ENCODE data around the gene SEMA5B. TPM values are rescaled to one million over a fixed set of nuclear protein-coding genes. Genes with fewer than 3 reads are reported as not detected.

SEMA5B gene
- polyA plus RNA-seq, 1 donor (not counting 4 experiments of a cell fraction or from before 2014, with no cell fraction given), result 0.04 TPM

DNA sequence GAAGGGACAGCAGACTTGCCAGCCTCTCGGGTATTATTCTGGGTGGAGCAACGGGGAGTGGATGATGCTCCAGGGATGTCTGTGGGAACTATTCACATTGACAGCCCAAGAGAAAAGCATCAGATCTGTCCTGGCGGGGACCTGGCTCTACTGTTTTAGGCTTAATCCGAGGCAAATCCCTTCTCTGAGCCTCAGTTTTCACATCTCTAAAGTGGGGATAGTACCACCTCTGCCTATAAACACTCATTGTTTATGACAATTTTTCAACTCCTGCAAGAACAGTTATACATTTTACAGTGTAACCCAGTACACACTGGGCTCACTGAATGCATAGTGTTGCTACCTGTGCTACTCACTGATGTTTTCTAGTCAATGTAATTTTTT, 48.5 kb upstream of the SEMA5B start:
- Histone ChIP-seq H3K36me3 (ENCODE audit: control insufficient read depth in 2 of 2, extremely low read depth in 1 of 2, insufficient read depth in 2 of 2, low read length in 2 of 2) (peaks cover 0 to 13% of the 10 kb centered on the region in 2 experiments), H3K9ac (ENCODE audit: control insufficient read depth, extremely low read depth, insufficient read depth, low read length) (no peak overlapping the region), H2AFZ (ENCODE audit: control insufficient read depth, low read length) (no peak overlapping the region), H3K4me1 (ENCODE audit: control insufficient read depth, extremely low read depth, insufficient read depth, low read length) (peaks cover 24% of the 10 kb centered on the region), H4K20me1 (ENCODE audit: control insufficient read depth, extremely low read depth, insufficient read depth, low read length) (peaks cover 55% of the 10 kb centered on the region), H3K79me2 (ENCODE audit: control insufficient read depth, insufficient read depth, low read length) (peaks cover 86% of the 10 kb centered on the region), H3K9me1 (ENCODE audit: control insufficient read depth, extremely low read depth, insufficient read depth, low read length) (peaks cover 17% of the 10 kb centered on the region), H3K27ac (ENCODE audit: control insufficient read depth, insufficient read depth, low read length) (no peak overlapping the region), H3K4me2 (ENCODE audit: control insufficient read depth, extremely low read depth, insufficient read depth, low read depth, low read length) (no peak overlapping the region), H3K27me3 (ENCODE audit: control insufficient read depth, extremely low read depth, insufficient read depth, low read length) (no peaks in the 10 kb centered on the region), H3K9me3 (ENCODE audit: control insufficient read depth, low read depth, low read length) (no peaks in the 10 kb centered on the region), H3K4me3 (ENCODE audit: control insufficient read depth in 2 of 3, extremely low read depth in 1 of 3, insufficient read depth in 2 of 3, low read depth in 1 of 3, low read length in 3 of 3) (no peak overlapping the region)
- TF ChIP-seq, protein P1, sequence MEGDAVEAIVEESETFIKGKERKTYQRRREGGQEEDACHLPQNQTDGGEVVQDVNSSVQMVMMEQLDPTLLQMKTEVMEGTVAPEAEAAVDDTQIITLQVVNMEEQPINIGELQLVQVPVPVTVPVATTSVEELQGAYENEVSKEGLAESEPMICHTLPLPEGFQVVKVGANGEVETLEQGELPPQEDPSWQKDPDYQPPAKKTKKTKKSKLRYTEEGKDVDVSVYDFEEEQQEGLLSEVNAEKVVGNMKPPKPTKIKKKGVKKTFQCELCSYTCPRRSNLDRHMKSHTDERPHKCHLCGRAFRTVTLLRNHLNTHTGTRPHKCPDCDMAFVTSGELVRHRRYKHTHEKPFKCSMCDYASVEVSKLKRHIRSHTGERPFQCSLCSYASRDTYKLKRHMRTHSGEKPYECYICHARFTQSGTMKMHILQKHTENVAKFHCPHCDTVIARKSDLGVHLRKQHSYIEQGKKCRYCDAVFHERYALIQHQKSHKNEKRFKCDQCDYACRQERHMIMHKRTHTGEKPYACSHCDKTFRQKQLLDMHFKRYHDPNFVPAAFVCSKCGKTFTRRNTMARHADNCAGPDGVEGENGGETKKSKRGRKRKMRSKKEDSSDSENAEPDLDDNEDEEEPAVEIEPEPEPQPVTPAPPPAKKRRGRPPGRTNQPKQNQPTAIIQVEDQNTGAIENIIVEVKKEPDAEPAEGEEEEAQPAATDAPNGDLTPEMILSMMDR (optimal IDR thresholded peaks at IDR 0.05 in 1 of 3, IDR thresholded peaks at IDR 0.05 in 1 of 3, conservative IDR thresholded peaks at IDR 0.05 in 1 of 3; ENCODE audit: extremely low read depth in 1 of 3, insufficient read depth in 2 of 3, low read length in 3 of 3), result no peak
- TF ChIP-seq EZH2 (IDR thresholded peaks at IDR 0.05; ENCODE audit: low read length), result no peak
- dilution Hi-C loops (cut with MboI; ENCODE audit: extremely low pct_ligation_motif_present, low sequenced_read_pairs), result no loop called here
- DNase-seq (ENCODE audit: low read depth, low spot score), result no peak
- no peak for FAIRE-seq

DNA sequence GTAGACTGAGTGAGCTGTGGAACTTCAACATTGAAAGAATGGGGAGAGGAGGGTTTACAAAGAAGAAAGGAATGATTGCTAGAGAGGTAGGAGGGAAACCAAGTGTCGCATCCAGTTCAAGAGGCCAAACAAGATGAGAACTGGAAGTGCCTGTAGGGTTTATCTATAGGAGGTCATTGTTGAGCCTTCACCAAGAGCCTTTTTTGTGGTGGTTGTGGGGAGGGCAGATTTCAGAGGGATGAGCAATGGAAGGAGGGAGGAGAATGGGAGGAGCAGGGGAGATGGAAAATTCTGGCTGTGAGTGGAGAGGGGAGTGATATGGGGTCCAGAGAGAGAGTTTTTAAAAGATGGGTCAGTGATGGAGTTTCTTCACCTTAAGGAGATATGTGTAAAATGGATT, 47.8 kb upstream of the SEMA5B start:
- H3K27ac ChIP-seq (ENCODE audit: control insufficient read depth, insufficient read depth, low read length), result no peak overlapping the region
- H2AFZ ChIP-seq (ENCODE audit: control insufficient read depth, low read length), result no peak overlapping the region
- peaks cover 24% of the 10 kb centered on the region for H3K4me1 ChIP-seq (ENCODE audit: control insufficient read depth, extremely low read depth, insufficient read depth, low read length)
- no peak overlapping the region for H3K4me3 ChIP-seq (ENCODE audit: control insufficient read depth in 2 of 3, extremely low read depth in 1 of 3, insufficient read depth in 2 of 3, low read depth in 1 of 3, low read length in 3 of 3)
- no peak for TF ChIP-seq EZH2 (IDR thresholded peaks at IDR 0.05; ENCODE audit: low read length)
- TF ChIP-seq, protein P1 (optimal IDR thresholded peaks at IDR 0.05 in 1 of 3, IDR thresholded peaks at IDR 0.05 in 1 of 3, conservative IDR thresholded peaks at IDR 0.05 in 1 of 3; ENCODE audit: extremely low read depth in 1 of 3, insufficient read depth in 2 of 3, low read length in 3 of 3), result no peak
- dilution Hi-C loops (cut with MboI; ENCODE audit: extremely low pct_ligation_motif_present, low sequenced_read_pairs), result no loop called here
- FAIRE-seq (peak; percentile 64), DNase-seq (ENCODE audit: low read depth, low spot score) (no peak)
- no peaks in the 10 kb centered on the region for H3K9me3 ChIP-seq (ENCODE audit: control insufficient read depth, low read depth, low read length)
- H3K9me1 ChIP-seq (ENCODE audit: control insufficient read depth, extremely low read depth, insufficient read depth, low read length), result peaks cover 22% of the 10 kb centered on the region
- peak overlapping the region; percentile 27 for H3K4me2 ChIP-seq (ENCODE audit: control insufficient read depth, extremely low read depth, insufficient read depth, low read depth, low read length)
- H4K20me1 ChIP-seq (ENCODE audit: control insufficient read depth, extremely low read depth, insufficient read depth, low read length), result peaks cover 49% of the 10 kb centered on the region
- no peak overlapping the region for H3K9ac ChIP-seq (ENCODE audit: control insufficient read depth, extremely low read depth, insufficient read depth, low read length)
- no peaks in the 10 kb centered on the region for H3K27me3 ChIP-seq (ENCODE audit: control insufficient read depth, extremely low read depth, insufficient read depth, low read length)
- H3K36me3 ChIP-seq (ENCODE audit: control insufficient read depth in 2 of 2, extremely low read depth in 1 of 2, insufficient read depth in 2 of 2, low read length in 2 of 2), result peaks cover 0 to 14% of the 10 kb centered on the region in 2 experiments
- H3K79me2 ChIP-seq (ENCODE audit: control insufficient read depth, insufficient read depth, low read length), result peaks cover 86% of the 10 kb centered on the region
